SH-SY5Y (cell line): ENCODE measurements around the gene IL19.

ENCODE experiments used
- GATA2 ChIP-seq: IDR thresholded peaks from 2 replicates; pipeline ENCODE4 v1.6.1; 2011; ENCODE audit warnings: mild to moderate bottlenecking, low read depth, low read length
- GATA3 ChIP-seq: IDR thresholded peaks from 2 replicates; pipeline ENCODE4 v1.6.1; 2011; ENCODE audit warnings: low read depth, mild to moderate bottlenecking, low read length, moderate library complexity

GRCh38 chr1:206797534-206798383 is 27.2 kb downstream of the IL19 start:
- TF ChIP-seq GATA3 (no peak), GATA2 (no peak)
